K562 (cell line): ENCODE data around the gene ZFP42. TPM values are rescaled to one million over a fixed set of nuclear protein-coding genes. Genes with fewer than 3 reads are reported as not detected.

Source experiments
- ATAC-seq: fragments of 200-7000 bp; cut with Tn5 transposase; 3 replicates; pipeline ENCODE4 v1.9.1; 2020; ENCODE audit warnings: moderate library complexity
- BruUV-seq: library from RNA; stranded (reverse); fragments of 400-500 nt; replicated peaks from 2 replicates; lab custom pipeline; 2021; lab: Mats Ljungman, UMichigan
- CTCF ChIA-PET: fragments of 300-600 bp; formaldehyde crosslinking; extraction: SDS; loops from one replicate; lab custom pipeline; 2021; ENCODE audit warnings: low intra/inter-chr PET ratio; lab: Yijun Ruan, JAX
- POLR2A ChIA-PET: fragments of 300-600, 350-650 bp; sonication (Branson Sonifier 250); formaldehyde crosslinking; extraction: SDS; loops from one replicate; lab custom pipeline; 2021; ENCODE audit warnings: antibody characterized with exemption, inconsistent platforms; lab: Yijun Ruan, JAX
- DNase-seq, 4 experiments: peaks; one replicate each; pipeline versions ENCODE4 v3.0.0 to v3.0.0-alpha.2; 2011 to 2018; ENCODE audit warnings: low spot score in 3 of 4, mixed read lengths in 3 of 4; ENCODE audit errors: extremely low read depth in 1 of 4
- FAIRE-seq: peaks from 2 replicates; lab custom pipeline; 2011; peaks lifted over from hg19 to GRCh38; lab: Jason Lieb, UNC
- H2AFZ ChIP-seq: 2 replicates; pipeline ENCODE4 v1.6.0; 2011; ENCODE audit warnings: low read depth, low read length, control low read depth, inconsistent platforms
- H3K27ac ChIP-seq: fragments of 200-600 bp; 3 replicates; pipeline ENCODE4 v1.8.0; 2011; ENCODE audit warnings: low read depth, mild to moderate bottlenecking, control low read depth, inconsistent platforms, low read length, moderate library complexity, mixed read lengths; ENCODE audit errors: extremely low read depth
- H3K27me3 ChIP-seq, 2 experiments: fragments of 300-600 bp in 1 of 2; 2 replicates in 1 of 2; 3 replicates in 1 of 2; pipeline versions ENCODE4 v1.6.0 to v1.8.0; 2011; ENCODE audit warnings: inconsistent platforms in 2 of 2, low read length in 2 of 2, mild to moderate bottlenecking in 1 of 2, mixed read lengths in 1 of 2, moderate library complexity in 1 of 2; ENCODE audit not compliant: control insufficient read depth in 2 of 2, insufficient read depth in 2 of 2
- H3K36me3 ChIP-seq: fragments of 300-600 bp; 3 replicates; pipeline ENCODE4 v1.8.0; 2011; ENCODE audit warnings: mild to moderate bottlenecking, low read length, inconsistent platforms; ENCODE audit not compliant: control insufficient read depth, insufficient read depth
- H3K4me1 ChIP-seq, 2 experiments: fragments of 200-600 bp in 1 of 2; replicated peaks in 1 of 2; 2 replicates in 1 of 2; 3 replicates in 1 of 2; pipeline versions ENCODE4 v1.5.1 to v1.8.0; 2011; ENCODE audit warnings: inconsistent platforms in 2 of 2, low read length in 2 of 2, mild to moderate bottlenecking in 1 of 2, mixed read lengths in 1 of 2, moderate library complexity in 1 of 2; ENCODE audit not compliant: control insufficient read depth in 2 of 2, insufficient read depth in 2 of 2
- H3K4me2 ChIP-seq: 2 replicates; pipeline ENCODE4 v1.6.1; 2011; ENCODE audit warnings: low read length, control low read depth, inconsistent platforms, mixed read lengths; ENCODE audit not compliant: insufficient read depth
- H3K4me3 ChIP-seq: fragments of 200-600 bp; sonication (generic), shearing (Covaris generic); 2 replicates; pipeline ENCODE4 v1.5.1; 2016; ENCODE audit warnings: control low read depth, inconsistent platforms
- H3K79me2 ChIP-seq: fragments of 200-600 bp; 3 replicates; pipeline ENCODE4 v1.8.0; 2011; ENCODE audit warnings: low read length, inconsistent platforms; ENCODE audit not compliant: control insufficient read depth, insufficient read depth
- H3K9ac ChIP-seq, 2 experiments: 2 replicates each; pipeline versions ENCODE4 v1.6.0 to v1.6.1; 2011; ENCODE audit warnings: low read depth in 2 of 2, low read length in 2 of 2, control low read depth in 1 of 2, inconsistent platforms in 1 of 2, mild to moderate bottlenecking in 1 of 2, mixed read lengths in 1 of 2; ENCODE audit not compliant: insufficient read depth in 1 of 2
- H3K9me1 ChIP-seq: one replicate; pipeline ENCODE4 v1.6.0; 2011; ENCODE audit warnings: inconsistent platforms, mild to moderate bottlenecking, low read length, moderate library complexity; ENCODE audit not compliant: control insufficient read depth, insufficient read depth
- H3K9me3 ChIP-seq: replicated peaks from 2 replicates; pipeline ENCODE4 v1.5.1; 2011; ENCODE audit warnings: low read depth, low read length, inconsistent platforms; ENCODE audit not compliant: control insufficient read depth, insufficient read depth
- H4K20me1 ChIP-seq: replicated peaks from 2 replicates; pipeline ENCODE4 v1.6.1; 2011; ENCODE audit warnings: low read length, inconsistent platforms, mixed read lengths; ENCODE audit not compliant: control insufficient read depth, insufficient read depth
- ARHGAP35 ChIP-seq: fragments of 450-650 bp; IDR thresholded peaks from 2 replicates; pipeline ENCODE4 v1.6.1; 2018; ENCODE audit not compliant: partially characterized antibody
- E2F3 ChIP-seq: fragments of 250-450 bp; sonication (Bioruptor Pico); IDR thresholded peaks from 2 replicates; pipeline ENCODE4 v1.4.0; 2020; ENCODE audit warnings: mild to moderate bottlenecking
- GTF2A2 ChIP-seq: IDR thresholded peaks from 2 replicates; pipeline ENCODE4 v1.6.1; 2016; ENCODE audit warnings: mild to moderate bottlenecking, missing genetic modification characterization, missing compliant biosample characterization
- GTF2F1 ChIP-seq: IDR thresholded peaks from 2 replicates; pipeline ENCODE4 v1.6.1; 2011; ENCODE audit warnings: low read depth, low read length, improper control_type of control experiment
- HNRNPL ChIP-seq: fragments of 200-400 bp; formaldehyde crosslinking; IDR thresholded peaks from 2 replicates; pipeline ENCODE4 v1.6.1; 2017; ENCODE audit warnings: low read depth, mild to moderate bottlenecking, low read length
- PHB ChIP-seq: fragments of 250-450 bp; sonication (Bioruptor Pico); IDR thresholded peaks from 2 replicates; pipeline ENCODE4 v1.5.0; 2021
- POLR2AphosphoS2 ChIP-seq: IDR thresholded peaks from 2 replicates; pipeline ENCODE4 v1.6.1; 2012; ENCODE audit warnings: low read length, improper control_type of control experiment
- PYGO2 ChIP-seq: fragments of 450-650 bp; IDR thresholded peaks from 2 replicates; pipeline ENCODE4 v1.6.1; 2016; ENCODE audit warnings: mild to moderate bottlenecking, missing genetic modification characterization, moderate library complexity, missing compliant biosample characterization
- SRSF9 ChIP-seq: fragments of 200-400 bp; formaldehyde crosslinking; IDR thresholded peaks from 2 replicates; pipeline ENCODE4 v1.6.1; 2017; ENCODE audit warnings: low read depth, low read length, borderline replicate concordance
- STAT5B ChIP-seq: fragments of 250-450 bp; sonication (Bioruptor Pico); IDR thresholded peaks from 2 replicates; pipeline ENCODE4 v1.8.0; 2021; ENCODE audit warnings: mild to moderate bottlenecking, inconsistent platforms
- ZBTB1 ChIP-seq: sonication (generic); formaldehyde crosslinking; IDR thresholded peaks from 2 replicates; pipeline ENCODE4 v1.8.1; 2023; ENCODE audit warnings: missing genetic modification reagents, low read depth, mild to moderate bottlenecking, borderline replicate concordance
- ZFP36 ChIP-seq: fragments of 150-350 bp; IDR thresholded peaks from 2 replicates; pipeline ENCODE4 v1.6.1; 2018; ENCODE audit warnings: low read length, low read depth; ENCODE audit not compliant: partially characterized antibody
- ZKSCAN3 ChIP-seq: fragments of 250-450 bp; sonication (Bioruptor Pico); IDR thresholded peaks from 2 replicates; pipeline ENCODE4 v1.4.0; 2020
- WGBS: fragments of 100-300 bp; shearing (Covaris generic); methylation state at CpG from one replicate; pipeline ENCODE4 v1.1.6; 2016; ENCODE audit warnings: low coverage, mixed read lengths; ENCODE audit not compliant: insufficient coverage; ENCODE audit errors: missing lambda C conversion rate; 5-methylcytosine and 5-hydroxymethylcytosine counted together
- in situ Hi-C: fragments of 300-500 bp; cut with MboI; formaldehyde crosslinking; loops from 4 replicates; pipeline ENCODE4 v1.15.0; 2018; ENCODE audit warnings: inconsistent platforms, mixed read lengths
- intact Hi-C: fragments of 100-400 bp; cut with micrococcal nuclease; formaldehyde crosslinking; loops from 2 replicates; pipeline ENCODE4 v1.14.2; 2022
- polyA plus RNA-seq, 8 experiments: library from polyadenylated mRNA; depleted of rRNA in 4 of 8; stranded (reverse) in 5 of 8; unstranded in 3 of 8; fragments of >200 nt; fragmentation: Nextera tagmentation in 2 of 8; fragmentation: Illumina TruSeq in 1 of 8; extraction: Ambion mirVana in 2 of 8; extraction: Trizol in 1 of 8; gene quantifications; 2 replicates each; pipeline versions ENCODE4 v1.2.1 to v1.2.3, GENCODE V29; 2011 to 2014; ENCODE audit warnings: inconsistent platforms in 1 of 8, missing spikeins in 1 of 8
- total RNA-seq, 7 experiments: library from RNA; depleted of rRNA in 6 of 7; stranded (reverse); fragments of >200 nt in 6 of 7; fragmentation: Illumina TruSeq in 2 of 7; extraction: Trizol in 2 of 7; gene quantifications; 2 replicates each; pipeline versions ENCODE4 v1.2.1 to v1.2.3, GENCODE V29; 2011 to 2021; ENCODE audit warnings: low replicate concordance in 1 of 7
- TF ChIP-seq, protein P1 (sequence below), 2 experiments: fragments of 200-800 bp in 1 of 2; sonication (Bioruptor generic) in 1 of 2; sonication (generic) in 1 of 2; formaldehyde crosslinking in 1 of 2; IDR thresholded peaks in 1 of 2; conservative IDR thresholded peaks in 1 of 2; 2 replicates each; pipeline versions ENCODE4 v1.5.0 to v1.6.1; 2016 to 2020; ENCODE audit warnings: missing compliant biosample characterization in 1 of 2, missing genetic modification characterization in 1 of 2, missing genetic modification reagents in 1 of 2
- TF ChIP-seq, protein P2 (sequence below): fragments of 250-450 bp; sonication (Bioruptor Pico); IDR thresholded peaks from 2 replicates; pipeline ENCODE4 v1.4.0; 2020; ENCODE audit warnings: mild to moderate bottlenecking, moderate library complexity

Gene ZFP42
- total and polyA plus RNA-seq, 9 of the 15 experiments (the other 6 are each of a cell fraction or from before 2014, with no cell fraction given), result 0.09 to 0.64 (median 0.20) TPM

DNA sequence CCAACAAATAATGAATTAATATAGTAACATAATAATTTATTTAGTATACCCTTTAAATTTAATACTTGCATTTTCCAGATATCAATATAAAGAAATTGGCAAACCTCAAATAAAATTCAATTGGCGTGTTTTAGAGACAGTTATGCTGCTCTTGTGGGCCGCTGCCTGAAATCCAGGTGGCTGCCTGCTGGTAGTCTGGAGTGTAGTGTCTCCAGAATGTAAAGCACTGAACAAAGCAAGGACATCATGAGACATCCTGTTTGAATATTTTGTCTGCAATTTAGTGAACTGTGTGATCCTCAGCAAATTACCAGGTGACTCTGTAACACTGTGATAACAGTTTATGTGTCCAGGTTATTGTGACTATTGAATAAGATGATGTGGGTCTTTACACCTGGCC lies 29.9 kb downstream of the ZFP42 start:
- H4K20me1 ChIP-seq, result no peaks in the 10 kb centered on the region
- no peaks in the 10 kb centered on the region for H3K4me1 ChIP-seq
- intact Hi-C loops, result no loop called here
- H3K4me3 ChIP-seq, result no peak overlapping the region
- no peak for TF ChIP-seq POLR2AphosphoS2
- no peak for TF ChIP-seq PYGO2 (tag)
- TF ChIP-seq HNRNPL, result no peak
- no peak for TF ChIP-seq GTF2A2 (tag)
- in situ Hi-C loops, result no loop called here
- H3K27ac ChIP-seq, result no peak overlapping the region
- POLR2A ChIA-PET, result interaction anchor here (0.7 kb wide), 1 partner anchor 1653 kb away, joined by 4 read pairs; no protein-coding TSS in a partner anchor
- FAIRE-seq (no peak), ATAC-seq (no peak), DNase-seq (no peak)
- CTCF ChIA-PET, result no interaction called here
- H3K36me3 ChIP-seq, result no peaks in the 10 kb centered on the region
- H3K79me2 ChIP-seq, result no peaks in the 10 kb centered on the region
- H3K4me2 ChIP-seq, result no peak overlapping the region
- WGBS, result 7% methylated on average over 2 of the region's 2 CpGs
- peaks cover 0 to 14% of the 10 kb centered on the region in 2 experiments; a peak in 2 of 5 replicates for H3K27me3 ChIP-seq
- H2AFZ ChIP-seq, result no peak overlapping the region
- no peaks in the 10 kb centered on the region for H3K9me1 ChIP-seq
- H3K9me3 ChIP-seq, result no peaks in the 10 kb centered on the region
- no peak overlapping the region for H3K9ac ChIP-seq
- BruUV-seq, result no TSS peak

DNA sequence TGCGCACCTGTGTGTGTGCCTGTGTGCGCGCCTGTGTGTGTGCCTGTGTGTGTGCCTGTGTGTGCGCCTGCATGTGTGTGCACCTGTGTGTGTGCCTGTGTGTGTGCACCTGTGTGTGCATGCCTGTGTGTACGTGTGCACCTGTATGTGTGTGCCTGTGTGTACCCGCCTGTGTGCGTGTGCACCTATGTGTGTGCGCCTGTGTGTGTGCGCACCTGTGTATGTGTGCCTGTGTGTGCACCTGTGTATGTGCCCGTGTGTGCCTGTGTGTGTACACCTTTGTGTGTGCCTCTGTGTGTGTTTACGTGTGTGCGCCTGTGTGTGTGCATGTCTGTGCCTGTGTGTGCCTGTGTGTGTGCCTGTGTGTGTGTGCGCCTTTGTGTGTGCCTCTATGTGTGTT lies 33.5 kb downstream of the ZFP42 start:
- Histone ChIP-seq H3K4me3 (no peak overlapping the region), H3K79me2 (no peaks in the 10 kb centered on the region), H3K4me2 (no peak overlapping the region), H3K9me3 (no peaks in the 10 kb centered on the region), H3K27ac (no peak overlapping the region), H4K20me1 (no peaks in the 10 kb centered on the region), H3K9ac (no peak overlapping the region), H3K9me1 (no peaks in the 10 kb centered on the region), H3K4me1 (no peaks in the 10 kb centered on the region), H3K36me3 (no peaks in the 10 kb centered on the region), H2AFZ (no peak overlapping the region), H3K27me3 (peaks cover 0 to 12% of the 10 kb centered on the region in 2 experiments; a peak in 4 of 5 replicates)
- FAIRE-seq, result no peak
- DNase-seq, result no peak
- no TSS peak for BruUV-seq
- in situ Hi-C loops (no loop called here), intact Hi-C loops (no loop called here)
- CTCF ChIA-PET, result no interaction called here
- no peak for ATAC-seq
- WGBS, result 20% methylated on average over 10 of the region's 13 CpGs
- POLR2A ChIA-PET, result no interaction called here
- TF ChIP-seq SRSF9 (no peak), ZKSCAN3 (CRISPR knock-in tag) (no peak), PHB (CRISPR knock-in tag) (no peak), GTF2F1 (no peak), ZBTB1 (CRISPR knock-in tag) (no peak), ARHGAP35 (no peak), E2F3 (CRISPR knock-in tag) (no peak), ZFP36 (no peak), STAT5B (no peak)
- TF ChIP-seq, protein P1, sequence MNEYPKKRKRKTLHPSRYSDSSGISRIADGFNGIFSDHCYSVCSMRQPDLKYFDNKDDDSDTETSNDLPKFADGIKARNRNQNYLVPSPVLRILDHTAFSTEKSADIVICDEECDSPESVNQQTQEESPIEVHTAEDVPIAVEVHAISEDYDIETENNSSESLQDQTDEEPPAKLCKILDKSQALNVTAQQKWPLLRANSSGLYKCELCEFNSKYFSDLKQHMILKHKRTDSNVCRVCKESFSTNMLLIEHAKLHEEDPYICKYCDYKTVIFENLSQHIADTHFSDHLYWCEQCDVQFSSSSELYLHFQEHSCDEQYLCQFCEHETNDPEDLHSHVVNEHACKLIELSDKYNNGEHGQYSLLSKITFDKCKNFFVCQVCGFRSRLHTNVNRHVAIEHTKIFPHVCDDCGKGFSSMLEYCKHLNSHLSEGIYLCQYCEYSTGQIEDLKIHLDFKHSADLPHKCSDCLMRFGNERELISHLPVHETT (CRISPR knock-in tag; conservative IDR thresholded peaks at IDR 0.05 in 1 of 2, IDR thresholded peaks at IDR 0.05 in 1 of 2), result no peak
- TF ChIP-seq, protein P2, sequence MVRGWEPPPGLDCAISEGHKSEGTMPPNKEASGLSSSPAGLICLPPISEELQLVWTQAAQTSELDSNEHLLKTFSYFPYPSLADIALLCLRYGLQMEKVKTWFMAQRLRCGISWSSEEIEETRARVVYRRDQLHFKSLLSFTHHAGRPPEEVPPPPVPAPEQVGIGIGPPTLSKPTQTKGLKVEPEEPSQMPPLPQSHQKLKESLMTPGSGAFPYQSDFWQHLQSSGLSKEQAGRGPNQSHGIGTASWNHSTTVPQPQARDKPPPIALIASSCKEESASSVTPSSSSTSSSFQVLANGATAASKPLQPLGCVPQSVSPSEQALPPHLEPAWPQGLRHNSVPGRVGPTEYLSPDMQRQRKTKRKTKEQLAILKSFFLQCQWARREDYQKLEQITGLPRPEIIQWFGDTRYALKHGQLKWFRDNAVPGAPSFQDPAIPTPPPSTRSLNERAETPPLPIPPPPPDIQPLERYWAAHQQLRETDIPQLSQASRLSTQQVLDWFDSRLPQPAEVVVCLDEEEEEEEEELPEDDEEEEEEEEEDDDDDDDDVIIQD (CRISPR knock-in tag), result no peak
